CD4-positive, alpha-beta T cell treated with Interleukin-21 for 1 hour (primary cell): Measurements from ENCODE around the gene TSPAN4.
A peak's percentile ranks its signal among the peaks of the same experiment; 100 is the strongest.

Source experiments
- DNase-seq: peaks from one replicate; pipeline ENCODE4 v3.0.0-alpha.2; 2020

The TSPAN4 gene

DNA sequence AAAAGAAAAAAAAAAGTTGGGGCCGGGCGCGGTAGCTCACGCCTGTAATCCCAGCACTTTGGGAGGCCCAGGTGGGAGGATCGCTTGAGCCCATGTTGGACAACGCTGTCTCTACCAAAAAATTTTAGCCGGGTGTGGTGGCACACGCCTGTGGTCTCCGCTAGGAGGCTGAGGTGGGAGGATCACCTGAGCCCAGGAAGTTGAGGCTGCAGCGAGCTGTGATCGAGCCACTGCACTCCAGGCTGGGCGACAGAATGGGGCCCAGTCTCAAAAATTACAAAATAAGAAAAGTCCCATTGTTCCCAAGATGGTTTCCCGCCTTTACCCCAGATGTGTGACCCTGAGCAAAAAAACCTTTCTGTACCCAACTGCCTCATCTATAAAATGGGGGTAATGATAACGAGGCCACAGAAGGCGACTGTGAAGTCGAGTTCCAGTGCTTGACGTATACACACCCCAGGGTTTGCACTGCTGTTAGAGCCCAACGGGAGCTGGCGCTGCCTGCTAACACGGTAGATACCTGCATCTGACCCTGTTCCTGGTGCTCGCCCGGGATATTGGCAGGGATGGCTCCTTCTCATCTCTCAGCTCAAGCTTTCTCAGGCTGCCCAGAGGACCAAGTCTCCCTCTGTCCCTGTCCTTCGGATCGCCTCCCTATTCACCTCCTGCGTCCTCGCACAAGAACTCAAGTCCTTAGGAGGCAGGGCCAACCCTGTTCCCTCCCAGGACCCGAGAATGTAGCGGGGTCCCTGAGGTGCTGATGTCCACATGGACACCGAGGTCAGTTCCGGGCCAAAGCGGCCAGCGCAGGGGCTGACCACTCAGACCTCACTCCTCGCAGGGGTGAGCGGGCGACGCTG is 34.0 kb upstream of the TSPAN4 start:
- DNase-seq = peak; percentile 63

DNA sequence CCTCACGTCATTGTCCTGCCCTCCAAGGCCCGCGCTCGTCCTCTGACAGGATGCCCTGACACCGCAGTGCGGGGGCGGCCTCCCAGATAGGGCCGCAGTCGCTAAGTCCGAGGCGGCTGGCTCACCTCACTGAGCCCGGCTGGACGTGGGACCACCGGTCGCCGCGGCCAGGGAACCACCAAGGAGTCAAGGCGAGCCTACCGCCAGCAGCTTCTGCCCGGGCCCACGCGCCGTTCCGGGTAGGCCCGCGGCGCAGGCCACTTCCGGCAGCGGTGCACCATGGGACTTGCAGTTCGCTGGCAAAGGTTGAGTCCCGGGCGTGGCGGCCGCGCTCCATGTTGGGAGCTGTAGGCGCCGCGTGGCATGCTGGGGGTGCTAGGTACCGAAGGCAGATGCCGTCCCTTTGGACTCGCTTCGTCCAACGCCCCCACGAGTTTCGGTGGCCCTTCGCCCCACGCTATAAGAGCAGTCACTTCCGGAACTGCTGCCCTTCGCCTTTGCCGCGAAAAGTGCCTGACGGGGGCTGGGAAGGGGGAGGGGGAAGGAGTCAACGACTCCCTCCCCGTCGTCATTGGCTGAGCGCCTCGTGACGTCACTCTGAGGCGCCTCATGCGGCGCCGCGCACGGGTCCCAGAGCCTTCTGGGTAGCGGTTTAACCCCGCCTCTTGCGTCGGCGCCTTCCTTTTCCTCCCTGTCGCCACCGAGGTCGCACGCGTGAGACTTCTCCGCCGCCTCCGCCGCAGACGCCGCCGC is 33.2 kb upstream of the TSPAN4 start, which contains the start of gene RPLP2:
Gene RPLP2 (plus strand): TSS at position 681 of the 753 bp plus-strand sequence. CDS start 268 bp downstream, outside the sequence.
- DNase-seq = peak; percentile 97

DNA sequence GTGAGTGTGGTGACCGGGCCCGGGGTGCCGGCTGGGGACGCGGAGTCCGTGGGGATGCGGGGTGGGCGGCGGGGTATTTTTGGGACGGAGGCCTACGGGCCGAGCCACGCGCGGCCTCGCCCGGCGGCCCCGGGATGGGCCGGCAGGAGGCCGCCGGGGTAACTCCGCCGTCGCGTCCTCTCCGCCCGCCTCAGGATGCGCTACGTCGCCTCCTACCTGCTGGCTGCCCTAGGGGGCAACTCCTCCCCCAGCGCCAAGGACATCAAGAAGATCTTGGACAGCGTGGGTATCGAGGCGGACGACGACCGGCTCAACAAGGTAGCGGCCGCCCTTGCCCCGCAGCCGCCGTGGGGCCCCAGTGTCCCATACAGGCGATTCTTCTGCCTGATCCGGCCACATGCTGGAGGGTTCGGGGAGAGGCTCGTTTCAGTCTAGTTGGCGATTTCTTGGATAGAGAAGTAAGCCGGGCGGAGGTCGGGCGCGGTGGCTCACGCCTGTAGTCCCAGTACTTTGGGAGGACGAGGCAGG is 32.5 kb upstream of the TSPAN4 start:
- no peak for DNase-seq

DNA sequence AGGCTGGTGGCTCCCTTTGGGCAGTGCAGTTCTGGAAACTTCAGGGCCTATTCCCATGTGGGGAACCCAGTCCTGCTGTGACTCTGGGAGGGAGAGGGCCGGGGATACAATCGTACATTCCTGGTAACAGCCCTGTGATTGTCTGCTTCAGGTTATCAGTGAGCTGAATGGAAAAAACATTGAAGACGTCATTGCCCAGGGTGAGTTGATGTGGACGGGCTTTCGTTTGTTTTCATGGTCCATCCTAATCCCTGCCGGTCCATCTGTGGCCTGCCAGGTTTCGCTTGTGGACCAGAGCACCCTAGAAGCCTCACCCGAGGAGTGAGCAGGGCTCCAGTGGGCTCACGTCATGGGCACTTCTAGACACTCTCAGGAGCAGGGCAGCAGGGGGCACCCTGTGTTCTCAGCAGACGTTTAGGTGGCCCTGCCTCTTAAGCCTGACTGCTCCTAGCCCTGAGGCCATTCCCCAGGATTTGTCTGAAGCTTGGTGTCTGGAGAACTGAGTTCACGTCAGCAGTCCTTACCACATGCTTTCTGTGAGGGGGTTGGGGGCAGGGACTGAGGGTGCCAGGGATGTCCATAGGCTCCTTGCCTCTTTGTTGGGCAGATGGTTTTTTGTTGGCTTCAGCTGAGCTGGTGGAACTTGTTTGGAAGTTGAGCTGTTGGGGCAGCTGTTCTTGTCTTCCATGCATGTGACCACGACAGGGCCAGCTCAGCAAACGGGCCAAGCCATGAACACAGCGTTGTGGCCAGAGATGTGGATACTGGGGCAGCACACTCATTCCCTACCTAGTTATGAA is 31.0 kb upstream of the TSPAN4 start:
- no peak for DNase-seq

DNA sequence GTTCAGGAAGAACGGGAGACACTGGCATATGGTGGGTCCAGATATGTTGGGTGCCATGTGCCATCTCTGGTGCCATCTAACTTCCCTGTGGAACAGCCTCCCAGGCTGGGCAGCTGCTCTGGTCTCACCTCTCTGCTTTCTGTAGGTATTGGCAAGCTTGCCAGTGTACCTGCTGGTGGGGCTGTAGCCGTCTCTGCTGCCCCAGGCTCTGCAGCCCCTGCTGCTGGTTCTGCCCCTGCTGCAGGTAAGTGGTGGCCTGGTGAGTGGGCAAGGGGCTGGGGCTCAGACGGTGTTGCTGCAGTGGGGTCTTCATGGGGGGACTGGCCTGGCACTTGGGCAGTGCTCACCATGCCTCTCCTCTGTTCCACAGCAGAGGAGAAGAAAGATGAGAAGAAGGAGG is 30.3 kb upstream of the TSPAN4 start:
- no peak for DNase-seq

DNA sequence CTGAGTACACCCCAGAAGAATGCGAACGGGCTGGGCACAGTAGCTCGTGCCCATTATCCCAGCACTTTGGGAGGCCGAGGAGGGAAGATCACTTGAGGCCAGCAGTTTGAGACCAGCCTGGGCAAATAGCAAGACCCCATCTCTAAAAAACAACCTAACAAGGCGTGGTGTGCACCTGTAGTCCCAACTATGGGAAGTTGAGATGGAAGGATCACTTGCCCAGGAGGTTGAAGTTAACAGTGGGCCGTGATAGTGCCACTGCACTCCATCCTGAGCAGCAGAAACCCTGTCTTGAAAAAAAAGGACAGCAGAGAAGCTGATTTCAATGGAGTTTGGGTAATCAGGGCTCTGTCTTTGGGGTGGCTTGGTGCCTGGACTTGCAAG is 29.6 kb upstream of the TSPAN4 start:
- no peak for DNase-seq

DNA sequence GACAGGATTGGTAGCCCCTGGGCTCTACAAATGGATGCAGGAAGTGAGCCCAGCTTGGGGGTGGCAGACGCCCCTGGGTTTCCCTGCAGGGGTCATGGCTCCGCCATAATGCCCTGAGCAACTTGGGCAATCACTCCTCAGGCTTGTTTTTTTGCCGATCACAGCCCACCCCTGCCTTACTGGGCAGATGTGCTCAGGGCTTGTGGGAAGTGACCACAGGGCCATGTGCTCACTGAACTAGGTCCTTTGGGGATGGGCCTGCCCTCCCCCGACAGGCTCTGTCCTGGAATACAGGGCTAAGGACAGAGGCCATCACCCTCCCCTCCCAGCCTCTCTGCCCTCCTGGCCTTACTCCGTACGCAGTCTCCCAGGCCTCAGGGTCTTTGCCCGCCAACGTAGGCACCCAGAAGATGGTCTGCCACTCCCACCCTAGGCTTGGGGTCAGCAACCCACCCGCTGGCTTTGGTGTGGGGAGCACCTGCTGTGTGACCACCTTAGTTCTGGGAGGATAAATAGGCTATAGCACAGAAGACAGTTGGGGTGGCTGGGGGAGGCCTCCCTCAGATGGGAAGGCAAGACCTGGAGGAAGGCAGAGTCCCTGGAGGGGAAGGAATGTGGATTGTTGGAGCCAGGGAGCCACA is 29.1 kb upstream of the TSPAN4 start:
- DNase-seq = no peak

DNA sequence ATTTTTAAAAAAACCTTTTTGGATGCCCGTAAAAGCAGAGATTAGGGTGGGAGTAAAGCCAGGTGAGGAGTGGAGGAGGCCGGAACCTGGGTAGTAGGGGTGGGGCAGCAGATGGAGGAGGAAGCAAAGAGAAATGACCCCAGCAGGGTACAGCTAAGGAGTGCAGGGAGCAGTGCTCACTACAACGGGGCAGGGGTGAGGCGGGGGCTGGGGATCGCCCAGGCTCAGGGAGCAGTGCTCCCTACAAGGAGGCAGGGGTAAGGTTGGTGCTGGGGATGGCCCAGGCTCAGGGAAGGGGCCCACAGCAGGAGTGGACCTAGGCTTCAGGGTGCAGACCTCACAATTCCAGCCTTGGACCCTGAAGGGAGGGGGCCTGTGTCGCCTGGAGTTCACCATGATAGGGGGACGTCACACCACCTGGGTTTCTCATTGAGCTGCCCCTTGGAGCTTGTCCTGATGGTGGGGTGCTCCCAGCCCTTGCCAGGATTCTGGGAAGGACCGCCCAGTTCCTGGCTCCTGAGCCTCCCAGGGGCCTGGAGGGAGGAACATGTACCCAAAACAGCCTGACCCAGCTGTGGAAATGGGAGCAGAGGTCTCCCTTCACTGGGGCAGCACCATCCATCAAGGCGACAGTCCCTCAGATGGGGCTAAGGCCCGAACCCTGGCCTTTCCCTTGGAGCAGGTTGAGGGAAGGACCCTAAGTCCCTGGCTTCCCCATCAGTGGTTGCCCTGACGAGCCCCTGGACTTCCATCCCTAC is 26.8 kb upstream of the TSPAN4 start:
- no peak for DNase-seq

DNA sequence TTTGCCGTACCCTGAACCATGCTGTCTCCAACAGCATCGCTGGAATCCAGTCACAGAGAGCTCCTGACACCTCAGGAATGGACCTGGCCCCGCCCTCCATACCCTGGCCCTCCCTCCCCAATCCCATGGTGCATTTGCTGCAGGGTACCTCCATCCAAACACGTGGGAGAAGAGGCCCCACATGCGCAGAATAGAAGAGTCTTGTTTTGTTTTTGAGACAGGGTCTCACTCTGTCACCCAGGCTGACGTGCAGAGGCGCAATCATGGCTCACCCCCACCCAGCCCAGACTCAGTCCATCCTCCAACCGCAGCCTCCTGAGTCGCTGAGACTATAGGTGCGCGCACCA is 26.2 kb upstream of the TSPAN4 start:
- DNase-seq = no peak

DNA sequence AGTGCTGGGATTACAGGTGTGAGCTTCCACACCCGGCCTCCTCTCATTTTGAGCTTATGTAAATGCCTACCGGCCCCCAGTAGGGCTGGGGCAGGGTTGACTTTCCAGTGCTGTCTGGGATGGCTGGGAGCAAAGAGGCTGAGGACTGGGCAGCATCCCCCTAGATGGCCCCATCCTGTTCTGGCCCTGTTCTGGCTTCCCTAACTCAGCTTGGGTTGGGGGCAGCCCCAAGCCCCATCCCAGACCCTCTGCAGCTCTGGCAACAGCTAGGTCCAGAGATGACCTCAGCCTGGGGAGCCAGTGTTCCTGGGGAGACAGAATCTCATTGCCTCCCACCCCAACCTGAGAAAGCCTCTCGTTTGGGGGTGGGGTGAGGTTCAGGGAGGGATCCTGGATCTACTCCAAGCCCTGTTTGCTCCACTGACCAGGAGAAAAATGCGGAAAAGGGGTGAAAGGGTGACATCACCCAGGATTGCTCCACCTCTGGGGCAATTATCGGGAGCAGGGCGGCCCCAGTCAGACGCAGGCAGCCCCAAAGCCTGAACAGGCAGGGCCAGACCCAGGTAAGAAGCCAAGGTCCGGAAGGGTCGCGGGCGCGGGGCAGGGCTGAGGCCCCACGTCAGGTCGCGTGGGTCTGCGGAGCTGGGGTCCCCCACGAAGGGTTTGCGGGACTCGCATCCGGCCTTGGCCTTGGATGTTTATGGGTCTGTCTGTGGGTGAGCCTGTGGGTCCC is 24.1 kb upstream of the TSPAN4 start, which contains the start of gene PNPLA2:
Gene PNPLA2 (plus strand): TSS at position 519 of the 733 bp plus-strand sequence. CDS start 805 bp downstream, outside the sequence.
- no peak for DNase-seq

DNA sequence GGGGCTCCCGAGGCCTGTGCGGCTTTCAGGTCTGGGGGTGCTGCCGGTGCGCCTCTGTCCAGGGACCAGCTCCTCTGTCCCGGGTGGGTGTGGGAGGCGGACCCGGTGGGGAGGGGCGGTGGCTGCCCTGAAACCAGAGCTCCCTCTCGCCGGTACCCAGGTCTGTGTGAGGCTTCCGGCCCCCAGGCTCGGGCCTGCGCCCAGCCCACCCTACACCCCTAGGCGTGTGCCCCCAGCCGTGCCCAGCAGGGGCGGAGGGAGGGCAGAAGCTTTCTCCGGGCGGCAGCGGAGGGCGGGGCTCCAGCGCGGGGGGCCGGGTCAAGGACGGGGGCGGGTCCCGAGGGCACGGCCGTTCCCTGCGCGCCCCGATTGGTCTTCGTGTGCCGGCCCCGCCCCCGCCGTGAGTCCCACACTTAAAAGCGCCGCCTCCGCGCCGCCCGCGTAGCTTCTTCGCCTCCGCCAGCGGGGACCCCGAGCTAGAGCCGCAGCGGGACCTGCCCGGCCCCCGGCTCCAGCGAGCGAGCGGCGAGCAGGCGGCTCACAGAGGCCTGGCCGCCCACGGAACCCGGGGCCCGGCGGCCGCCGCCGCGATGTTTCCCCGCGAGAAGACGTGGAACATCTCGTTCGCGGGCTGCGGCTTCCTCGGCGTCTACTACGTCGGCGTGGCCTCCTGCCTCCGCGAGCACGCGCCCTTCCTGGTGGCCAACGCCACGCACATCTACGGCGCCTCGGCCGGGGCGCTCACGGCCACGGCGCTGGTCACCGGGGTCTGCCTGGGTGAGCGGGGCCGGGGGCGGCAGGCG is 23.3 kb upstream of the TSPAN4 start:
- peak; percentile 93 for DNase-seq

DNA sequence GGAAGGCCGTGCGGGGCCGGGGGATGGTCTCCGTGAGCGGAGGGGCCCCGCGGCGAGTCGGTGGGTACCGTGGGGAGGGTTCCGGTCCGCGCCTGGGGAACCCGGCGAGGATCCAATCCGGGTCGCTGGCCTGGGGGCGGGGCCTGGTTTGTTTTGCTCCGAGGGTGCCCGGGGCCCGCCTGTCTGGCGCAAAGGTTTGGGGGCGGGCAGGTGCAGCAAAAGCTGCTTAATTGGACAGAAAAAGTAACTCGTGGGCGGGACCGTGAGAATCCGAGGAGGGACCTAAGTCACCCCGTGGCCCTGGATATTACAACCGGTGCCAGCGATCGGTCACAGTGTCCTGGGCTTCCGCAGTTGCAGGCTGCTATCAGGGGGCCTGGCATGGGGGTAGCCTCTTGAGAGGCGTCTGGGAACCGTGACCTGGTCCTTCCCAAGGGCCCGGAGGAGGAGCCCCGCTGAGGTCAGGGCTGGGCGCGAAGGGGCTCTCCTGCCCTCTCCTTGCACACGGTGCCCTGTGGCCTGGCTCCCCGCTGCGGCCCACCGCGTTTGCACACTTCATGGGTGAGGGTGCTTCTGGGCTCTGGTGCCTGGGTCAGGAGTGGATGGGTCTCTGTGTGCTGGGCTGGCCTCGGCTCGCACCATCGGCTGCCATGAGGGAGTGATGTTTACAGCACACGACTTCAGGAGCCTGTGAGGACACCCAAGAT is 22.6 kb upstream of the TSPAN4 start:
- peak; percentile 96 for DNase-seq

DNA sequence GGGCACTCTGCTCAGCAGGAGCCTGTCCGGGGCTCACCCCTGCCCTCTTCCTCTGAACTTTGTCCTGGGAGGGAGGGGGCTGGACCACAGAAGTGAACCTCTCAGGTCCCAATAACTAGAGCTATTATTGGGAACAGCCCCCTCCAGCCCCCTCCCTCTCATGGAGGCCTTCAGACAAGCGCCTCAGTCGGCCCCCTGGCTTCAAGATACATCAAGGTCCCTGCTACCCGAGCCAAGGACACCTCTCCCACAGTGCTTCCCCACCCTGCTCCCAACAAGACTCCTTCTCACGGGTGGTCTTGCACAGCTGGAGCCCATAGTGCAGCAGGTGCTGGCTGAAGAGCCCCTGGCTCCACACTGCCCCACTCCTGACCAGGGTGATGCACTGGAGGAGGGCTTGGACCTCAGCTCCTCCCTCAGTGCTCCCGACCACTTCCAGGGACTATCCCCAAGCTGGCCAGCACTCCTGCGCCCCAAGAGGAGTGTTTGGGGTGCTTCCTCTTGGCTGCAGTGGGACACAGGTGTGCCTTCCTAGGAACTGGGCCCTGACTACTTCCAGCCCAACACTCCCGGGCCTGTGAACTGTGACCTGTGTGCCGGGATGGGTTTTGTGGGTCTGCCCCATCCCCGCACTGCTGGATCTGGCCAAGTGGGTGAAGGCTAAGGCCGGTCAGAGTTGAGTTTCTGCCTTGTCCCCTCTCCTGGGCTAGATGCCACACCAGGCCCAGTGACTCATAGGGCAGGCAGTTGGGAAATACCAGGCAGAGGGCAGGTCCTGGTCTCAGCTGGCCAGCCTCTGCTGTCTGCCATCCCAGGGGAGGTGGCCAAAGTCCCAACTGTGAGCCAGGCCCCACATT is 21.8 kb upstream of the TSPAN4 start:
- DNase-seq = no peak

DNA sequence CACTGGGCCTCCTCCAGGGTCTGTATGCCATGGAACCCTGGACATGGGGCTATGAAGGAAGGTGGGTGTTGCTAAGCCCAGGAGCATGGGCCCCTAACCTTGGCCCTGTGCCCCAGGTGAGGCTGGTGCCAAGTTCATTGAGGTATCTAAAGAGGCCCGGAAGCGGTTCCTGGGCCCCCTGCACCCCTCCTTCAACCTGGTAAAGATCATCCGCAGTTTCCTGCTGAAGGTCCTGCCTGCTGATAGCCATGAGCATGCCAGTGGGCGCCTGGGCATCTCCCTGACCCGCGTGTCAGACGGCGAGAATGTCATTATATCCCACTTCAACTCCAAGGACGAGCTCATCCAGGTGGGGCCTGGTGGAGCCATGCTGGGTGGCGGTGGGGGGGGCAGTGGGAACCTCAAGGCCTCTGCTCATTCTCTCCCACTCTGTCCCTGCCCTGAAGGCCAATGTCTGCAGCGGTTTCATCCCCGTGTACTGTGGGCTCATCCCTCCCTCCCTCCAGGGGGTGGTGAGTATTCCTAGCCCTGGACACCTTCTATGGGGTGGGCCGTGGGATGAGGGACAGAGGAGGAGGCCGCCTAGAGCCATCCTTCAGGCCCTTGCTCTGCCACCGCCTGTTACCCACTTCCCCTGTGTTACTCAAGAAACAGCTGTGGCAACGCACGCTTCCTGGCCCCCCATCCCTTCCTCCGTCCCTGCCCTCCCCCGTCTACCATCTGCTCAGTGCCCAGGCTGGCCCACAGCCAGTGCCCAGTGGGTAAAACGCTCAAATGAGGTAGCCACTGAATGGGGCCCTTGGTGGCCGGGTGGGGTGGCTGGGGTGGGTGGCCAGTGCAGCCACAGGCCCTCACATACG is 20.9 kb upstream of the TSPAN4 start:
- no peak for DNase-seq

DNA sequence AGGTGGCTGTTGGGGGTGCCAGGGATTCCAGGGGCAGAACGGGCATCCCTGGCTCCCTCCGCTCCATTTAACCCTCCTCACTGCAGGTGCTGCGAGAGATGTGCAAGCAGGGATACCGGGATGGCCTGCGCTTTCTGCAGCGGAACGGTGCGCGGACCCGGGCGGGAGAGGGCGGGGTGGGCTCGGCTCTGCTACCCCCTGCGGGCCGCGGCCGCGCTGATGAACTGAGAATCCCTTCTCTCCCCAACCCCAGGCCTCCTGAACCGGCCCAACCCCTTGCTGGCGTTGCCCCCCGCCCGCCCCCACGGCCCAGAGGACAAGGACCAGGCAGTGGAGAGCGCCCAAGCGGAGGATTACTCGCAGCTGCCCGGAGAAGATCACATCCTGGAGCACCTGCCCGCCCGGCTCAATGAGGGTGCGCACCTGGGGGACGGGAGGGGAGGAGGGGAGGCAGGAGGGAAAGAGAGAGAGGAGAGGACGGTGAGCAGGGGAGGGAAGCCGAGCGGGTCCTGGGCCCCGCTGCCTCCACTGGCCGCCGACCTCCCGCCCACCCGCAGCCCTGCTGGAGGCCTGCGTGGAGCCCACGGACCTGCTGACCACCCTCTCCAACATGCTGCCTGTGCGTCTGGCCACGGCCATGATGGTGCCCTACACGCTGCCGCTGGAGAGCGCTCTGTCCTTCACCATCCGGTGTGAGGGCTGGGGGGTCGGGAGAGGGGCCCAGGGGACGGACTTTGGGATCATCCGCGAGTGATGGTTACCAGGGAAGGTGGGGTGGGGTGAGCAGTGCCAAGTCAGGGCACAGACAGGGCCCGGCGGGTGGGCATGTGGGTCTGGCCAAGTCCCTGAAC is 19.0 kb upstream of the TSPAN4 start:
- no peak for DNase-seq

DNA sequence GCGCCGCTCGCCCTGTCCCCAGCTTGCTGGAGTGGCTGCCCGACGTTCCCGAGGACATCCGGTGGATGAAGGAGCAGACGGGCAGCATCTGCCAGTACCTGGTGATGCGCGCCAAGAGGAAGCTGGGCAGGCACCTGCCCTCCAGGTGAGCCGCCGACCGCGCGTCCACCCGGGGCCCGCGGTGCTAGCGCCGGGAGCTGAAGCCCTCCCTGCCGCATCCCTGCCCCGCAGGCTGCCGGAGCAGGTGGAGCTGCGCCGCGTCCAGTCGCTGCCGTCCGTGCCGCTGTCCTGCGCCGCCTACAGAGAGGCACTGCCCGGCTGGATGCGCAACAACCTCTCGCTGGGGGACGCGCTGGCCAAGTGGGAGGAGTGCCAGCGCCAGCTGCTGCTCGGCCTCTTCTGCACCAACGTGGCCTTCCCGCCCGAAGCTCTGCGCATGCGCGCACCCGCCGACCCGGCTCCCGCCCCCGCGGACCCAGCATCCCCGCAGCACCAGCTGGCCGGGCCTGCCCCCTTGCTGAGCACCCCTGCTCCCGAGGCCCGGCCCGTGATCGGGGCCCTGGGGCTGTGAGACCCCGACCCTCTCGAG is 18.3 kb upstream of the TSPAN4 start:
- no peak for DNase-seq
